Urothelium cell line (cell line): ENCODE results near the gene ANKRD22.

Experiments used
- DNase-seq: peaks from one replicate; pipeline ENCODE4 v3.0.0; 2011; ENCODE audit warnings: low spot score, mixed read lengths
- FAIRE-seq: peaks from 2 replicates; lab custom pipeline; 2011; peaks lifted over from hg19 to GRCh38; lab: Jason Lieb, UNC

The ANKRD22 gene

DNA sequence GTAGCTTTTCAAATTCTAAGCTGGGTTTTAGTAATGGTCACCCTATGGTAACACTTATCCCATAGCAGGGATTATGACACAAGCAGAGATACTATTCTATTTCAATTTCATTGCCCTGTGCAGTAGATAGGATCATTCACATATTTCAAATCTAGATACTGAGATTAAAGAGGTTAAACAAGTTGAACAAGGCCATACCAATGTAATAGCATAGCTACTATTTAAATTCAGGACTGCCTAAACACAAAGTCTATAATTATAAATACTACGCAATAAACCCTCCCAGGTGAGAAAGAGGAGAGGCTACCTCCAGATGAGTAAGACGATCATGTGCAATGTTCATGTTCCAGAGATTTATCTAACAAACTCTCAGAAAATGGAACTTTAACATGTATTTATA is 48.0 kb downstream of the ANKRD22 start:
- DNase-seq (no peak), FAIRE-seq (no peak)

DNA sequence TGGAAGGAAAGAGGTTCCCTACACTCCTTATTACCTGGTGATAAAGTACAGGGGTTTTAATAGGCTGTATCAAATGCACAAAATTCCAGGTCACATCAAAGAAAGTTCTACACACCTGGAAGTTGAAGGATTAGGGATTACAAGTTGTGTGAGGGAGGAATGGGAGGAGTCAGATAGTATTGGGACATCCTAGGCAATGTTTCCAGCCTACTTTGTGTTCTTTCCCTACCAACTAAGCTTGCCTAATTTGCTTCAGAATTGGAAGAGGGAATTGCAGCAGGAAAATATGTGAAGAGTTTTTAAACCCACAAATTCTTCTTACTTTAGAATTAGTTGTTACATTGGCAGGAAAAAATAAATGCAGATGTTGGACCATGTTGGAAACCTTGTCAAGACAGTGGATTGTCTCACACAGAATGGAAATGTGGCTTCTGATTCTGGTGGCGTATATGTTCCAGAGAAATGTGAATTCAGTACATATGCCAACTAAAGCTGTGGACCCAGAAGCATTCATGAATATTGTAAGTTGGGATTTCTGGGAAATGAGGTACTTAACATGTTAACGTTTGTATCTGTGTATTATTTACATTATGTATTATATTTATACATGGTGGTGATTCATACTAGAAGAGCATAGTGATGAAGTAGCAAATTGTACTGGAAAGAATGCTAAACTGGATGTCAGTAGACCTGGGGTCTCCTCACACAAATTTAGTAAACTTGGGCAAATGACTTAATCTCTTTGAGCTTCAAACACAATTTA is 48.9 kb downstream of the ANKRD22 start, which contains the start of gene LIPM:
Gene LIPM, plus strand, starts transcription at position 208 of the 763 bp plus-strand sequence. Its CDS starts 167 bp downstream, at position 375.
- FAIRE-seq = no peak
- DNase-seq = no peak

DNA sequence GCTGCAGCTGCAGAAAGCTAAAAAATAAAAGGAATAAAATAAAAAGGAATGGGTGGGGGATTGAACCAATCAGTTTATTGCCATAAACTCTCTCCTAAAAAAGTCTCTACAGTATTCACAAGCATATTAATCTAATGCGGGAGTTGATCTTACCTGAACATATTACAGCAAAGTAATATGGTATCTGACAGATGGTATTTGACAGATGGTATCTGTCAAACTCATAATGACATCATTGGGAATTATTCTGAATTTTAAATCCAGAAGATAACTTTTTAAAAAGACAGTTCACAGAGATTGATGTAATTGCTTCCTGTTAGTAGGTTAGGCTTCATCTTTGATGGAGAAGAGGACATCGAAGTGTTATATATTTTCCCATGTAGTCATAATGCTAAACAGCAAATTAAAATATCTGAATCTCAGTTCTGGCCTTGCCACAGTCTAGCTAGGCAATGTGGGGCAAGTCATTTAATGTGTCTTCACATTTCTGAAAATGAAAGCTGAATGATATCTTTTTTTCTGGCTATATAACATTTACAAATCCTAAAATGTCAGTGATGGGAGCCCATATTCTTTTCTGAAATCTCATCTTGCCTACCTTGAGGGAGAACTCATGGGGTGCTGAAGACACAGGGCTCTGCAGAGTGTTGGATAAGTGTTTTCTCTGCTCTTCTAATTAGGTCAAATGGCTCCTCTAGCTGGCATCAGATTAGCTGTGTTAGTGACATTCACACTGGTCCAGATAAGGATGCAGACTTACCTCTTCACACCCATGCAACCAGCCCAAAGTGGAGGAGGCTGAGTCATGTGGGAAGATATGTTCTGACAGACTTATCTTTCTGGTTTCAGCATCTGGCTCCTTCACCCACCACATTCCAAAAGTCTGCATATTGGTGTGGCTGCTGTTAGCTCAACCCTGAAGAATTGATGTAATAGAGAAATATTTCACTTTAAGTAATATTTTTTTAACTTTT is 51.2 kb downstream of the ANKRD22 start:
- DNase-seq = no peak
- FAIRE-seq = no peak

DNA sequence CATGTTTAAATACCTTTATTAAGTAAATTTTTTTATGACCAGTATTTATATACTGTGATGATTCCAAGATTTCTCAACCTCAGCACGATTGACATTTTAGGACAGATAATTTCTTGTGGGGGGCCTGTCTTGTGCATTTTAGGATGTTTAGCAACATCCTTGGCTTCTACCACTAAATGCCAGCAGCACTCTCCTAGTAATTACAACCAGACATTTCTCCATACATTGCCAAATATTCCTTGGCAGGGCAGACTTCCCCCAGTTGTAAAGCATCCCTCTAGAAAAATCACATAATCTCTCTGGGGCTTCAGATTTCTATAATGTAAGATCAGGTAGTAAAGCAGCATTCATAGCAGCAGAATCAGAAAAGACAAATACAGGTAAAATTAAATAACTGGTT is 56.9 kb downstream of the ANKRD22 start:
- FAIRE-seq = no peak
- no peak for DNase-seq

GRCh38 chr10:88793712-88794299 is 57.8 kb downstream of the ANKRD22 start:
- no peak for FAIRE-seq
- DNase-seq = peak; percentile 36

- DNase-seq (peak; percentile 54), FAIRE-seq (no peak)
Observed at GRCh38 chr10:88792661-88793060, 59.0 kb downstream of the ANKRD22 start.

- DNase-seq (peak; percentile 44), FAIRE-seq (no peak)
Observed at GRCh38 chr10:88791924-88792323, 59.7 kb downstream of the ANKRD22 start.

DNA sequence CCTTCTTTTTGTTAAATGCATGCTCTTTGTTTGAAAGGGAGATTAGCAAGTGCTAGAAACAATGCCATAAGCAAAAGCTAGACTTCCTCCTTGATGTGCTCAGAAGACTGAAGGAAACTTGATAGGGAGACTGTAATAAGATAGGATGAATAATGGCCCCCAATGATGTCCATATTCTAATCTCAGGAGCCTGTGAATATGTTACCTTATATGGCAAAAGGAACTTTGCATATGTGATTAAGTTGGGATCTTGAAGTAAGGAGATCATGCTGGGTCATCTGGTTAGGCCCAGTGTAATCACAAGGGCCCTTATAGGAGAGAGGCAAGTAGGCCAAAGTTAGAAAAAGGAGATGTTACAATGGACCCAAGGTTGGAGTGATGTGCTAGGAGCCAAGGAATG is 62.7 kb downstream of the ANKRD22 start:
- FAIRE-seq (no peak), DNase-seq (no peak)

DNA sequence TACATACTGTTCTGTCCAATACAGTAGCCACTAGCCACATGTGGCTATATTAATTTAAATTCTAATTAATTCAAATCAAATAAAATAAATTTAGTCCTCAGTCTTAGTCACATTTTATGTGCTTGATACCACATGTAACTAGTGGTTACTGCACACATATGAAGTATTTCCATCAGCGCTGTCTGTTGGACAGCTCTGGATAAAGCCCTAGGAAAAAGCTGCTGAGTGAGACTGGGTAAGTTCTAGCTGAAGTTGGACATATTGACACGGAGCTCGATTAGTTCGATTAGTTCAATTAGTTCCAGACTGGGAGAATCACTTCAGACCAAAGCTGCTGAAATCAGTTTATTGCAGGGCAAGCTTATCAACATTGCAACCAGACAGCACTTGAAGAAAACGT is 64.2 kb downstream of the ANKRD22 start:
- DNase-seq = no peak
- FAIRE-seq = no peak

- no peak for FAIRE-seq
- no peak for DNase-seq
Observed at GRCh38 chr10:88786032-88786770, 65.4 kb downstream of the ANKRD22 start.

DNA sequence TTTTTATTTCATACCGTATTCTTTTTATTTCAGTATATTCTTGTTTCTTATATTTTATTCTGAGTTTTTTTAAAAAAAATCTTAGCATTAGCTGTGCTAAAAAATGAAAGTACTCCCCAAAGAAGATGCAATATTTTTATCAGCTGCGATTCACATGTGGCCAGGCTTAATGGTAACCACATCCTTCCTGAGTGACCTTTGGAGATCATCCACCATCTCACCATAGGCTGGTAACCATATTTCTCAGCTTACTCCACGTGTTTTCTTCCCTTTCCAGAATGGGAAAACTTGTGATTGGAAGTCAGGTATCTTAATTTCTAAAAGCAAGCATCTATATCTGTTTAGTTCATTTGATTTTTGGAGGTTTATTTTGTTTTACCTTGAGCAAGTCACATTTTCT is 67.9 kb downstream of the ANKRD22 start:
- DNase-seq (no peak), FAIRE-seq (no peak)

- DNase-seq = no peak
- no peak for FAIRE-seq
Observed at GRCh38 chr10:88782222-88782621, 69.4 kb downstream of the ANKRD22 start.

- DNase-seq = no peak
- FAIRE-seq = no peak
Observed at GRCh38 chr10:88781206-88781605, 70.4 kb downstream of the ANKRD22 start.
